HCT116 (cell line): ENCODE data around the gene TGFBR3. TPM values are rescaled to one million over a fixed set of nuclear protein-coding genes. Genes with fewer than 3 reads are reported as not detected.

Experiments used
- ATAC-seq: fragments of 200-7000 bp; cut with Tn5 transposase; 2 replicates; pipeline ENCODE4 v1.9.1; 2020; ENCODE audit warnings: mild to moderate bottlenecking, moderate library complexity
- BruUV-seq: library from RNA; stranded (reverse); fragments of 400-500 nt; replicated peaks from 2 replicates; lab custom pipeline; 2021; lab: Mats Ljungman, UMichigan
- CTCF ChIA-PET: fragments of 300-600 bp; sonication (Branson Sonifier 250); formaldehyde crosslinking; loops from one replicate; lab custom pipeline; 2021; ENCODE audit warnings: antibody characterized with exemption; lab: Charles Lee
- POLR2A ChIA-PET: fragments of 300-600, 350-600 bp; sonication (Branson Sonifier 250); formaldehyde crosslinking; loops from one replicate; lab custom pipeline; 2021; ENCODE audit warnings: antibody characterized with exemption; lab: Charles Lee
- RAD21 ChIA-PET, 2 experiments: fragments of 300-600 bp; sonication (Branson Sonifier 250); formaldehyde crosslinking; loops; one replicate each; lab custom pipeline; 2023; ENCODE audit warnings: low total read pairs in 2 of 2; ENCODE audit not compliant: uncharacterized antibody in 2 of 2, unreplicated experiment in 2 of 2, low non-redundant PET in 1 of 2; lab: Charles Lee
- DNase-seq: peaks from one replicate; pipeline ENCODE4 v3.0.0-alpha.2; 2010; ENCODE audit warnings: low read depth, low spot score
- H2AFZ ChIP-seq: fragments of 200-600 bp; shearing (Covaris generic), sonication (generic); 2 replicates; pipeline ENCODE4 v1.6.1; 2017; ENCODE audit warnings: low read depth, mixed run types, mixed read lengths, antibody characterized with exemption, low read length; ENCODE audit not compliant: poor library complexity, severe bottlenecking
- H3K27ac ChIP-seq: 2 replicates; pipeline ENCODE4 v1.5.1; 2012; ENCODE audit warnings: low read depth, low read length
- H3K27me3 ChIP-seq: fragments of 200-600 bp; sonication (generic); 2 replicates; pipeline ENCODE4 v1.6.1; 2016; ENCODE audit warnings: mixed run types, low read length, mixed read lengths; ENCODE audit not compliant: insufficient read depth
- H3K36me3 ChIP-seq, 2 experiments: fragments of 200-500 bp in 1 of 2; fragments of 200-600 bp in 1 of 2; sonication (Bioruptor generic) in 1 of 2; sonication (generic) in 1 of 2; 2 replicates each; pipeline versions ENCODE4 v1.5.1 to v1.6.1; 2014 to 2016; ENCODE audit warnings: low read length in 2 of 2, inconsistent platforms in 1 of 2, mixed read lengths in 1 of 2, mixed run types in 1 of 2; ENCODE audit not compliant: insufficient read depth in 2 of 2, control insufficient read depth in 1 of 2
- H3K4me1 ChIP-seq, 2 experiments: fragments of 200-600 bp in 1 of 2; sonication (generic) in 1 of 2; 2 replicates each; pipeline versions ENCODE4 v1.5.1 to v1.6.1; 2012 to 2017; ENCODE audit warnings: low read length in 2 of 2, inconsistent platforms in 1 of 2, mild to moderate bottlenecking in 1 of 2, mixed read lengths in 1 of 2, mixed run types in 1 of 2, moderate library complexity in 1 of 2; ENCODE audit not compliant: insufficient read depth in 2 of 2, control insufficient read depth in 1 of 2
- H3K4me2 ChIP-seq: fragments of 200-600 bp; sonication (generic); 2 replicates; pipeline ENCODE4 v1.6.1; 2017; ENCODE audit warnings: mixed run types, low read length, mixed read lengths
- H3K4me3 ChIP-seq, 2 experiments: fragments of 200-600 bp in 1 of 2; sonication (generic) in 1 of 2; replicated peaks in 1 of 2; 2 replicates each; pipeline ENCODE4 v1.5.1; 2011 to 2016; ENCODE audit warnings: low read length in 2 of 2, control low read depth in 1 of 2, low read depth in 1 of 2, mild to moderate bottlenecking in 1 of 2, mixed read lengths in 1 of 2, mixed run types in 1 of 2
- H3K79me2 ChIP-seq: fragments of 200-600 bp; sonication (generic); 2 replicates; pipeline ENCODE4 v1.6.1; 2017; ENCODE audit warnings: mild to moderate bottlenecking, mixed run types, low read length, moderate library complexity, mixed read lengths; ENCODE audit not compliant: insufficient read depth
- H3K9ac ChIP-seq: fragments of 200-600 bp; sonication (generic); 2 replicates; pipeline ENCODE4 v1.6.1; 2016; ENCODE audit warnings: low read length, mixed read lengths
- H3K9me2 ChIP-seq: fragments of 200-600 bp; sonication (generic), shearing (Covaris generic); 2 replicates; pipeline ENCODE4 v1.6.1; 2017; ENCODE audit warnings: mixed run types, mild to moderate bottlenecking, moderate library complexity; ENCODE audit not compliant: insufficient read depth
- H3K9me3 ChIP-seq, 2 experiments: fragments of 200-500 bp in 1 of 2; fragments of 200-600 bp in 1 of 2; sonication (Bioruptor generic) in 1 of 2; sonication (generic) in 1 of 2; 2 replicates each; pipeline ENCODE4 v1.6.1; 2014 to 2017; ENCODE audit warnings: low read length in 2 of 2, mixed read lengths in 2 of 2, inconsistent platforms in 1 of 2, low read depth in 1 of 2, mild to moderate bottlenecking in 1 of 2, mixed run types in 1 of 2, moderate library complexity in 1 of 2; ENCODE audit not compliant: control insufficient read depth in 1 of 2, insufficient read depth in 1 of 2
- H4K20me1 ChIP-seq: fragments of 200-600 bp; sonication (generic), shearing (Covaris generic); 2 replicates; pipeline ENCODE4 v1.6.1; 2017; ENCODE audit warnings: mixed run types, mild to moderate bottlenecking, moderate library complexity; ENCODE audit not compliant: insufficient read depth
- CEBPB ChIP-seq: IDR thresholded peaks from 2 replicates; pipeline ENCODE4 v1.6.1; 2012; ENCODE audit warnings: low read depth
- ELF1 ChIP-seq: IDR thresholded peaks from 2 replicates; pipeline ENCODE4 v1.6.1; 2012; ENCODE audit warnings: low read depth, borderline replicate concordance
- EZH2 ChIP-seq: fragments of 200-600 bp; sonication (generic); IDR thresholded peaks from 2 replicates; pipeline ENCODE4 v1.6.1; 2017; ENCODE audit warnings: antibody characterized with exemption, mixed run types
- JUND ChIP-seq: IDR thresholded peaks from 2 replicates; pipeline ENCODE4 v1.6.1; 2012
- POLR2A ChIP-seq: IDR thresholded peaks from 2 replicates; pipeline ENCODE4 v1.7.0; 2011; ENCODE audit warnings: borderline replicate concordance; ENCODE audit not compliant: insufficient read depth, insufficient read length; ENCODE audit errors: extremely low read depth
- RAD21 ChIP-seq: IDR thresholded peaks from 2 replicates; pipeline ENCODE4 v1.6.1; 2012; ENCODE audit warnings: low read depth, mild to moderate bottlenecking
- SP1 ChIP-seq: IDR thresholded peaks from 2 replicates; pipeline ENCODE4 v1.6.1; 2012; ENCODE audit warnings: low read depth
- SRF ChIP-seq: IDR thresholded peaks from 2 replicates; pipeline ENCODE4 v1.6.1; 2012; ENCODE audit warnings: low read depth
- ZNF274 ChIP-seq: fragments of 200-500 bp; sonication (Bioruptor generic); IDR thresholded peaks from 2 replicates; pipeline ENCODE4 v1.6.1; 2014; ENCODE audit warnings: mild to moderate bottlenecking, low read depth, low read length, inconsistent platforms
- intact Hi-C: fragments of 100-400 bp; cut with micrococcal nuclease; formaldehyde crosslinking; loops from 2 replicates; pipeline ENCODE4 v1.10.0; 2022
- total RNA-seq: library from RNA; stranded (reverse); gene quantifications from one replicate; pipeline ENCODE4 v1.2.1, GENCODE V29; 2021; ENCODE audit not compliant: unreplicated experiment

Gene TGFBR3
- total RNA-seq, 1 experiment from 2014 or later = 7.1 TPM

DNA sequence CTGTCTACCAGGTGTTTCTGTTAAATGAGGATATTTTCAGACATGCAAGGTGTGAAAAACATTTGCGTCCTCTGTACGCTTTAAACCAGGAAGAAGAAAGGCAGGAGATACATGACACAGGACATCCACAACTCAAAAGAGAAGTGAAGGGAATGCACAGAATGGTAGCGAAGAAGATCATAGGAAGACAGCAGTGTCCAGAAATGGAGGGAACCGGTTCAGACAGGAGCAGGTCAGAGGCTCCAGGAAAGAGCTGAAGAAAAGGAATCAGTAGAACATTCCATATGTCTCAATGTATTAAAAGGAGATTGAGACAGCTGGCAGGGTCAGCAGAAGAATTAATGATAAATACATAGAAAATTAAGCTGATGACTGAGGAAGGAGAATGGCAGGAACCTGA lies 194.4 kb downstream of the TGFBR3 start:
- no peak overlapping the region for H3K4me3 ChIP-seq
- no peak for TF ChIP-seq POLR2A
- no peak for TF ChIP-seq CEBPB
- no peak for TF ChIP-seq SP1
- no peak for TF ChIP-seq ELF1
- no peak for TF ChIP-seq RAD21
- no peak for TF ChIP-seq JUND
- no peak for TF ChIP-seq SRF
- no peak for TF ChIP-seq EZH2
- TF ChIP-seq, all 23 proteins: peak for 0
- H3K27ac ChIP-seq = no peak overlapping the region
- H3K27me3 ChIP-seq = no peaks in the 10 kb centered on the region
- no peaks in the 10 kb centered on the region for H4K20me1 ChIP-seq
- ChIA-PET CTCF (no interaction called here), RAD21 (no interaction called here), POLR2A (no interaction called here)
- no peaks in the 10 kb centered on the region for H3K9me3 ChIP-seq
- no peaks in the 10 kb centered on the region for H3K36me3 ChIP-seq
- no TSS peak for BruUV-seq
- intact Hi-C loops = no loop called here
- no peaks in the 10 kb centered on the region for H3K4me1 ChIP-seq
- no peaks in the 10 kb centered on the region for H3K9me2 ChIP-seq
- no peak overlapping the region for H2AFZ ChIP-seq
- H3K4me2 ChIP-seq = no peak overlapping the region
- H3K9ac ChIP-seq = no peak overlapping the region
- DNase-seq (no peak), ATAC-seq (no peak)
- H3K79me2 ChIP-seq = no peaks in the 10 kb centered on the region

DNA sequence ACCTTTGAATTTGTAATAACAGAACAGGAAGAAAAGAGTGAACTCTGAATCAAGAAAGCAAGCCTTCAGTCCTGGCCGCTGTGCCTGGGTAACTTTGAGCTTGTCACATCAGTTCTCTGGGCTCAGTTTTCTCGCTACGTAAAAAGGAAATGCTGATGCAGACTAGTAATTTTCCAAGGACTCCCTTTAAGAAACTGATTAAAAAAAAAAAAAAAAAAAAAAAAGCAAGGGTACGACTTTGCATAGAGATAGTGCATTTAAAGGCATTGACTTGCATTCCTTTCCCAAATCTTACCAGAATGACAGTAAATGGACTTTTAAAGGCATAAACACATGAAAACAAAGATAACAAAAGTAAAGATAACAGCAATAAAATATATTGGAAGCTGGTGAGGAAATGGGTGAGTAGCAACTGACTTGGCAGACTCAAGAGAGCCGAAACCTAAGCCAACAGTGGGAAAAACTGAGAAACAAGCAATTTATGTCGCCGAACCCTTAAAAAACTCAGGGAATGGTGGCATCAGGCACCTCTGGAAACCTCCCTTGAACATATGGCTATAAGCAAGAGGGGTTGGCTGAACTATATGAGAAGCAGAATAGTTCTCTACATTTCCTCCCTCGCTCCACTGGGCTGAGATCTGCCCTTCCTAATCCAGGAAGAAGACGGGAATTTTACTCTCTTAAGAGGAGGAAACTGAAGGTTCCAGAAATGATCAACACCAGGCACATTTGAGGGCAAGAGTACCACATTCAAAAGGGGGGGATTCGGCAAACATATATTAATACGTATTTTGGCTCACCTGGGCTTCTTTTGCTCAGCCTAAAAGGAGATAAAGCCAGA lies 196.1 kb downstream of the TGFBR3 start:
- no peaks in the 10 kb centered on the region for H4K20me1 ChIP-seq
- ChIA-PET RAD21 (no interaction called here), CTCF (no interaction called here), POLR2A (no interaction called here)
- H3K79me2 ChIP-seq = no peaks in the 10 kb centered on the region
- no peak overlapping the region for H3K4me2 ChIP-seq
- no peak for TF ChIP-seq ZNF274
- TF ChIP-seq SP1 = no peak
- no peak overlapping the region for H3K9ac ChIP-seq
- BruUV-seq = no TSS peak
- H3K27me3 ChIP-seq = no peaks in the 10 kb centered on the region
- no peak overlapping the region for H2AFZ ChIP-seq
- no peak overlapping the region for H3K4me3 ChIP-seq
- no peaks in the 10 kb centered on the region for H3K36me3 ChIP-seq
- DNase-seq (no peak), ATAC-seq (no peak)
- no peaks in the 10 kb centered on the region for H3K4me1 ChIP-seq
- intact Hi-C loops = no loop called here
- no peak overlapping the region for H3K27ac ChIP-seq
- H3K9me3 ChIP-seq = no peaks in the 10 kb centered on the region
- no peaks in the 10 kb centered on the region for H3K9me2 ChIP-seq
